ENCODE results near the gene STAG2.
"Not testable (repeated sequence)": the region's sequence is repeated elsewhere in the genome, so short reads cannot be mapped to it uniquely, and the experiment has no call there.

Gene STAG2

DNA sequence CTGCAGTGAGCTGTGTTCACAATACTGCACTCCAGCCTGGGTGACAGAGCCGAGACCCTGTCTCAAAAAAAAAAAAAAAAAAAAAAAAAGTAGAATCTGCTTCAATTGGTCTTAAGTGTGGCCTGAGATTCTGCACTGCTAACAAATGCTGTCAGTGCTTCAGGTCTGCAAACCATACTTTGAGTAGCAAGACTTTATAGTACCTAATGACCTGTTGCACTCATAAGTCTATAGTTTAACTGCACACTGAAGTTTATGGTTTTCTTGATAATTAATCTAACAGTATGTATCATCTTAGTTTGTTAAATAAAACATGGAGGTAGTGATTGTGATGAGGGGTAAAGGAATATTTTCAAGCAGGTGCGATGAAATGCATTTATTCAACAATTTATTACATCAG, 135.6 kb downstream of the STAG2 start:
- no CpG with 5 or more reads among the region's 2 CpGs for WGBS (ENCODE audit: insufficient coverage, insufficient read length)
- no peaks in the 10 kb centered on the region for H3K36me3 ChIP-seq (ENCODE audit: control insufficient read depth, insufficient read depth, low read length)
- H3K9me3 ChIP-seq (ENCODE audit: control insufficient read depth, insufficient read depth, low read length) = no peaks in the 10 kb centered on the region

DNA sequence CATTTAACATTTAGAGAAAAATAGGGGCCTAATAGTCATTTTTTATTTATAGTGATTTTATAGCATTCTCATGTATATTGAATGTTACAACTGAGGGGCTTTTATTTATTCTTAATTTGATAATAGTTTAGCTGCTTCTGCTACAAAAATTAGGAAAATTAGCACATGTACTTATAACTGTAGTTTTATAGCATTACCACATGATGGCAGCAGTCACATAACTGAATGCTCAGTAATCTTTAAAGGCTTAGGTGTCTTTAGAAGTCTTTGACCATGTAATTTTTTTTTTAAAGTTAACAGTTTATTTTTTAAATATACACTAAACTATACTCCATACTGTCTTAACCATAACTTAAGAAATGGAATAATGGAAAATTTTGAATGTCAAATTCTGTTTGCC, 136.6 kb downstream of the STAG2 start:
- Histone ChIP-seq H3K27ac (ENCODE audit: low read length) (no peak overlapping the region), H3K9me3 (ENCODE audit: control insufficient read depth, insufficient read depth, low read length) (no peaks in the 10 kb centered on the region), H3K4me1 (ENCODE audit: control insufficient read depth, insufficient read depth, low read length) (no peaks in the 10 kb centered on the region), H3K4me3 (ENCODE audit: low read length) (no peak overlapping the region), H3K27me3 (ENCODE audit: control insufficient read depth, insufficient read depth, low read length) (no peaks in the 10 kb centered on the region), H3K36me3 (ENCODE audit: control insufficient read depth, insufficient read depth, low read length) (no peaks in the 10 kb centered on the region)
- DNase-seq (ENCODE audit: low read depth, low spot score) = no peak

More for the DNA sequence above, 135.6 kb downstream of the STAG2 start:
- H3K27ac ChIP-seq (ENCODE audit: low read length) = no peak overlapping the region
- H3K27me3 ChIP-seq (ENCODE audit: control insufficient read depth, insufficient read depth, low read length) = no peaks in the 10 kb centered on the region
- DNase-seq (ENCODE audit: low read depth, low spot score) = no peak
- H3K4me1 ChIP-seq (ENCODE audit: control insufficient read depth, insufficient read depth, low read length) = no peaks in the 10 kb centered on the region
- H3K4me3 ChIP-seq (ENCODE audit: low read length) = no peak overlapping the region

DNA sequence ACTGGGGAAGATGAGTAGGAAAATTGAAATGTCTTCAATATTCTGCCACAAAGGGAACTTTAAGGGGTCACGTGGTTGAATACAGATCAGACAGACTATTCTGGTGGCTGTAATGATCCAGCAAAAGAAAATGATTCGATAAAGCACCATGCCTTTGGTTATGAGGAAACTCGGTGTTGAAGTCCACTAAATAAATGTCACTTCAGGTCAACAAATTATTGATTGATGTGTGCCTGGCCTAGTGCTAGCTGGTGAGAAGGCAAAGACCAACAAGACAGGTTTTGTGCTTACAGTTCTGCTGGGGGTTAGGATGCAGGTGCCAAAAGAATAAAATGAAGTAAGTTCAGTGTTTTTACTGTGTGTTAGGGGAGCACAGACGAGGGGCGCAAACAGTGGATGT, 142.5 kb downstream of the STAG2 start:
- H3K4me1 ChIP-seq (ENCODE audit: control insufficient read depth, insufficient read depth, low read length) = no peaks in the 10 kb centered on the region
- H3K36me3 ChIP-seq (ENCODE audit: control insufficient read depth, insufficient read depth, low read length) = no peaks in the 10 kb centered on the region
- WGBS (ENCODE audit: insufficient coverage, insufficient read length) = no CpG with 5 or more reads among the region's 5 CpGs
- H3K4me3 ChIP-seq (ENCODE audit: low read length) = no peak overlapping the region
- no peak for DNase-seq (ENCODE audit: low read depth, low spot score)
- no peak overlapping the region for H3K27ac ChIP-seq (ENCODE audit: low read length)
- no peaks in the 10 kb centered on the region for H3K9me3 ChIP-seq (ENCODE audit: control insufficient read depth, insufficient read depth, low read length)
- H3K27me3 ChIP-seq (ENCODE audit: control insufficient read depth, insufficient read depth, low read length) = no peaks in the 10 kb centered on the region

DNA sequence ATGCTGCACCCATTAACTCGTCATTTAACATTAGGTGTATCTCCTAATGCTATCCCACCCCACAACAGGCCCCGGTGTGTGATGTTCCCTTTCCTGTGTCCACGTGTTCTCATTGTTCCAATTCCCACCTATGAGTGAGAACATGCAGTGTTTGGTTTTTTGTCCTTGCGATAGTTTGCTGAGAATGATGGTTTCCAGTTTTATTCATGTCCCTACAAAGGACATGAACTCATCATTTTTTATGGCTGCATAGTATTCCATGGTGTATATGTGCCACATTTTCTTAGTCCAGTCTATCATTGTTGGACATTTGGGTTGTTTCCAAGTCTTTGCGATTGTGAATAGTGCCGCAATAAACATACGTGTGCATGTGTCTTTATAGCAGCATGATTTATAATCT, 143.0 kb downstream of the STAG2 start:
- not testable (repeated sequence) for H3K9me3 ChIP-seq (ENCODE audit: control insufficient read depth, insufficient read depth, low read length); H3K36me3 ChIP-seq (ENCODE audit: control insufficient read depth, insufficient read depth, low read length); H3K4me3 ChIP-seq (ENCODE audit: low read length); H3K4me1 ChIP-seq (ENCODE audit: control insufficient read depth, insufficient read depth, low read length); H3K27ac ChIP-seq (ENCODE audit: low read length); DNase-seq (ENCODE audit: low read depth, low spot score); H3K27me3 ChIP-seq (ENCODE audit: control insufficient read depth, insufficient read depth, low read length)
- WGBS (ENCODE audit: insufficient coverage, insufficient read length) = no CpG with 5 or more reads among the region's 7 CpGs

DNA sequence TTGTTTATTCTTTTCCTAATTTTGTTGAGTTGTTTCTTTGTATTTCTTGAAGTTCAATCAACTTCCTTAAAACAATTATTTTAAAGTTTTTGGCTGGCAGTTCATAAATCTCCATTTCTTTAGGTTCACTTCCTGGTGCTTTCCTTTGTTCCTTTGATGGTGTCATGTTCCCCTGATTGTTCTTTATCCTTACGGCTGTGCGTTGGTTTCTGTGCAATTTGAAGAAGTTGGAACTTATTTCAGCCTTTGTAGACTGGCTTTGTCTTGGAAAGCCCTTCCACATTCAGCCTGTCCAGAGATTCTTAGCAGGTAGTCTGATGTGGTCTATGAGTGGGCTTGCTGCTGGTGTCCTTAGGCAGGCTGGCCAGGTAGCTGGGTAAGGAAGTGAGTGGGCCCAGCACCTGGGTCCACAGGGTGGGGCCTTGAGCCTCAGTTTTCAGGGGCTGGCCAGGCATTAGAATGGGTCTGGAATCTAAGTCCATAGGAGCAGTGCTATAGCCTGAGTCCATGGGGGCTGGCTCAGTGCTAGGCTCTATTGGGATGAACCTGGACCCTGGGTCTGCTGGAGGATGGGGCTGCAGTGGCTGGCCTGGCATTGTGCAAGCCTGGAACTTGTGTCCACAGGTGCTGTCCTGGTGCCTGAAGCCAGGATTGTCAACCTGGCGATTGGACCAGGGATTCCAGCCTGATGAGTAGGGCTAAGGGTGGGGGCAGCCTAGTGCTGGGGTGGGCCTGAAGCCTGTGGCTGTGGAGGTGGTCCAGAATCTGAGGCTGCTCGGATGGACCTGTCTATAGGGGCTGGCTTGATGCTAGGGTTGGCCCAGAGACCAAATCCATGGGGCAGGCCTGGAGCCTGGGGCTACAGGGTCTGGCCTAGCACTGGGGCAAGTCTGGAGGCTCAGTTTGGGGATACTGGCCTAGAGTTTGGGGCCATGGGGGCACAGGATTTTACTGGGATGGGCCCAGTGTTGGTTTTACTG, 152.4 kb downstream of the STAG2 start:
- WGBS (ENCODE audit: insufficient coverage, insufficient read length) = no CpG with 5 or more reads among the region's 4 CpGs
- Histone ChIP-seq H3K27me3 (ENCODE audit: control insufficient read depth, insufficient read depth, low read length) (no peaks in the 10 kb centered on the region), H3K27ac (ENCODE audit: low read length) (no peak overlapping the region), H3K4me1 (ENCODE audit: control insufficient read depth, insufficient read depth, low read length) (no peaks in the 10 kb centered on the region), H3K9me3 (ENCODE audit: control insufficient read depth, insufficient read depth, low read length) (no peaks in the 10 kb centered on the region), H3K4me3 (ENCODE audit: low read length) (no peak overlapping the region), H3K36me3 (ENCODE audit: control insufficient read depth, insufficient read depth, low read length) (no peaks in the 10 kb centered on the region)
- no peak for DNase-seq (ENCODE audit: low read depth, low spot score)

DNA sequence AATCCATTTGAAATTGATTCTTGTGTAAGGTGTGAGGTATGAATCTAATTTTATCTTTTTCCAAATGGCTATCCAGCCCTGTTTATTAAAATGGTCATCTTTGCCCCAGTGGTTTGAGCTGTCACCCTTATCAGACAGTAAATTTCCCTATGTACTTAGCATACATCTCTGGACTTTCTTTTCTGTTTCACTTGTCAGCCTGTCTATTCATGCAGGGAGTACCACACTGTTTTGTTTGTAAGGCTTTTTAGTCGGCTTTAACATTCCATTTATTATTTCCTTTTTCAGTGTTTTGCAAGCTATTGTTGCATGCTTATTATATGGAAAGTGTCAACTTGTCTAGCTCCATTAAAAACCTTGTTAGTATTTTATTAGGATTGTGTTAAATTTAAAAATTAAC, 155.8 kb downstream of the STAG2 start:
- Histone ChIP-seq H3K36me3 (ENCODE audit: control insufficient read depth, insufficient read depth, low read length) (no peaks in the 10 kb centered on the region), H3K27ac (ENCODE audit: low read length) (no peak overlapping the region), H3K4me1 (ENCODE audit: control insufficient read depth, insufficient read depth, low read length) (no peaks in the 10 kb centered on the region), H3K9me3 (ENCODE audit: control insufficient read depth, insufficient read depth, low read length) (no peaks in the 10 kb centered on the region), H3K4me3 (ENCODE audit: low read length) (no peak overlapping the region), H3K27me3 (ENCODE audit: control insufficient read depth, insufficient read depth, low read length) (no peaks in the 10 kb centered on the region)
- WGBS (ENCODE audit: insufficient coverage, insufficient read length) = no CpG with 5 or more reads among the region's 1 CpG
- DNase-seq (ENCODE audit: low read depth, low spot score) = no peak

DNA sequence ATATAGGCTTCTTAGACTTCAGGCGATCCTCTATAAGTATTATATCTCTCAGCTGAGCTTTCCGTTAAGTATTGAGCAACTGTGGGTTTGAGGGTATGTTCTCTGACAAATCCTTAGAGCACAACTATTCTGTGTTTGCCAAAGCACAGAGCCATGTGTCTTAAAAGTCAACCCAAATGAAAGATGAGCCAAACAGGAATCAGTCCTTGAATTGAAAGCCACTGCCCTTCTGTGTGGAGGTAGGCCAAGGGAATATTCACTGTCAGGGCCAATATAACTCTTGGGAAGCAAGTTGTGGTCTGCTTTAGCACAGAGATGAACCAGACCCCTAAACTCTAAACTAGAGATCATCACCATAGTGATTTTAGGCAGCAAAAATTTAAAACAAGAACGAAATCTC, 164.0 kb downstream of the STAG2 start:
- no peaks in the 10 kb centered on the region for H3K4me1 ChIP-seq (ENCODE audit: control insufficient read depth, insufficient read depth, low read length)
- H3K9me3 ChIP-seq (ENCODE audit: control insufficient read depth, insufficient read depth, low read length) = no peaks in the 10 kb centered on the region
- no peak for DNase-seq (ENCODE audit: low read depth, low spot score)
- no peaks in the 10 kb centered on the region for H3K36me3 ChIP-seq (ENCODE audit: control insufficient read depth, insufficient read depth, low read length)
- WGBS (ENCODE audit: insufficient coverage, insufficient read length) = no CpG with 5 or more reads among the region's 3 CpGs
- no peak overlapping the region for H3K27ac ChIP-seq (ENCODE audit: low read length)
- H3K27me3 ChIP-seq (ENCODE audit: control insufficient read depth, insufficient read depth, low read length) = no peaks in the 10 kb centered on the region
- H3K4me3 ChIP-seq (ENCODE audit: low read length) = no peak overlapping the region

DNA sequence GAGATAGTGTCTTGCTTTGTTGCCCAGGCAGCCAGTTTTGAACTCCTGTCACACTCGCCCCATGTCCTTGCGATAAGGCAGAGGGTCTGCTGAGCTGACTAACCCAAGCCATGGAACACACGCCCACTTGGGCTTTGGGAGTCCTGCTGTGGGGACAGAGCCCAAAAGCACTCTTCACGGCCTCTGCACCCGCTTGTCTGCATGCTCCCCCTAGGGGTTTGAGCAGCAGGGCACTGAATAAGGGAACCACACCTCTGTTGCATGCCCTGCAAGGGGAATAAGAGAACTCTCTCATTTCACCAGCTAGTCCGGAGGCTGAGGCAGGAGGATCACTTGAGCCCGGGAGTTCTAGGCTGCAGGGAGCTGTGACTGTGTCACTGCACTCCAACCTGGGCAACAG, 166.0 kb downstream of the STAG2 start:
- no peak overlapping the region for H3K27ac ChIP-seq (ENCODE audit: low read length)
- no peaks in the 10 kb centered on the region for H3K4me1 ChIP-seq (ENCODE audit: control insufficient read depth, insufficient read depth, low read length)
- H3K27me3 ChIP-seq (ENCODE audit: control insufficient read depth, insufficient read depth, low read length) = no peaks in the 10 kb centered on the region
- H3K36me3 ChIP-seq (ENCODE audit: control insufficient read depth, insufficient read depth, low read length) = no peaks in the 10 kb centered on the region
- H3K9me3 ChIP-seq (ENCODE audit: control insufficient read depth, insufficient read depth, low read length) = no peaks in the 10 kb centered on the region
- no peak overlapping the region for H3K4me3 ChIP-seq (ENCODE audit: low read length)
- no peak for DNase-seq (ENCODE audit: low read depth, low spot score)
- WGBS (ENCODE audit: insufficient coverage, insufficient read length) = no CpG with 5 or more reads among the region's 7 CpGs

DNA sequence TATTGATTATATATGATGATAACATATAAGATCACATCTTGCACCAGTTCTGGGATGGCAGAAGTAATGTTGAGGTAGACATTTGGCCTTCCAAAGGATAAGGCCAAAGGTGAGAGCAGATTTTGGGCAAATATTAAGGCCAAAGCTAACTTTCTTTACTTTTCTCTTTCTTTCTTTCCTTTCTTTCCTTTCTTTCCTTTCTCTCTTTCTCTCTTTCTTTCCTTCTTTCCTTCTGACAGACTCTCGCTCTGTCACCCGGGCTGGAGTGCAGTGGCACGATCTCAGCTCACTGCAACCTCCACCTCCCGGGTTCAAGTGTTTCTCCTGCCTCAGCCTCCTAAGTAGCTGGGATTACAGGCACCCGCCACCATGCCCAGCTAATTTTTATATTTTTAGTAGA, 170.9 kb downstream of the STAG2 start:
- not testable (repeated sequence) for H3K27me3 ChIP-seq (ENCODE audit: control insufficient read depth, insufficient read depth, low read length); H3K4me1 ChIP-seq (ENCODE audit: control insufficient read depth, insufficient read depth, low read length); H3K4me3 ChIP-seq (ENCODE audit: low read length); H3K9me3 ChIP-seq (ENCODE audit: control insufficient read depth, insufficient read depth, low read length); H3K36me3 ChIP-seq (ENCODE audit: control insufficient read depth, insufficient read depth, low read length); DNase-seq (ENCODE audit: low read depth, low spot score); H3K27ac ChIP-seq (ENCODE audit: low read length)
- WGBS (ENCODE audit: insufficient coverage, insufficient read length) = no CpG with 5 or more reads among the region's 5 CpGs

DNA sequence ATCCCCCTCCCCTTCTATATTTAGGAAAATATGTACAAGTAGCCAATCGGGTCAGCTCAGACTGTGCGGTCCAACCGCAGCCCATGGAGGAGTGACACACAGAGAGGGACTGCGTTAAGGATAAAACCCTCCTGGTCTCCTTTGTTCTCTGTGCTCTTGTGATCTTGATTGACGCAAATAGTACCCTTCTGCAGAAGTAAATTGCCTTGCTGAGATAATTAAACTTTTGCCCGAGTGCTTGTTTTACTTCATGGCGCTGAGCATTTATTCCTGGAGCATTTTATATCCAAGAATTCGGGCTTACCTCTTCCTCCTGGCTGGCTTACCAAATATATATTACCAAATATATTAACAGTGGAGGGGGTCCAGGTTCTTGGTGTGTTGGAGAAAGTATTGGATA, 184.2 kb downstream of the STAG2 start:
- Histone ChIP-seq H3K9me3 (ENCODE audit: control insufficient read depth, insufficient read depth, low read length) (no peaks in the 10 kb centered on the region), H3K4me1 (ENCODE audit: control insufficient read depth, insufficient read depth, low read length) (no peaks in the 10 kb centered on the region), H3K4me3 (ENCODE audit: low read length) (no peak overlapping the region), H3K27ac (ENCODE audit: low read length) (no peak overlapping the region), H3K27me3 (ENCODE audit: control insufficient read depth, insufficient read depth, low read length) (no peaks in the 10 kb centered on the region), H3K36me3 (ENCODE audit: control insufficient read depth, insufficient read depth, low read length) (no peaks in the 10 kb centered on the region)
- no CpG with 5 or more reads among the region's 8 CpGs for WGBS (ENCODE audit: insufficient coverage, insufficient read length)
- DNase-seq (ENCODE audit: low read depth, low spot score) = no peak

DNA sequence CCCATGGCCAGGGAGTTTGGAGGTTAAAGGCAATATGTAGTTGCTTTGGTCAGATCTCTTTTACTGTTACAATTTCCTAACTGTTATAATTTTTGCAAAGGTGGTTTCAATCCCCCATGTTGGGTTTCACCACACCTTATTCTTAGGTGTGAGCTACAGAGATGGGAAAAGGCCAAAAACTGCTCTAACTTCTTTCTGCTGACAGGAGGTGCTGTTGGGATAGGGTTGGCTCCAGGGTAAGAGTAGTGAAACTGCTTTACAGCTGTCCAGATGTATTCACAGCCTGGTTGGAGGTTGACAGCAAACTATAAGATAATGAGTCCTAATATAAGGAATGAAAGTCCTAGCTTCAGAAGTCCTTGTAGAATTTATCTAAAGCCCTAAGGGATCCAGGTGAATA, 189.7 kb downstream of the STAG2 start:
- H3K36me3 ChIP-seq (ENCODE audit: control insufficient read depth, insufficient read depth, low read length) = no peaks in the 10 kb centered on the region
- H3K4me3 ChIP-seq (ENCODE audit: low read length) = no peak overlapping the region
- no peak for DNase-seq (ENCODE audit: low read depth, low spot score)
- H3K27ac ChIP-seq (ENCODE audit: low read length) = no peak overlapping the region
- no peaks in the 10 kb centered on the region for H3K9me3 ChIP-seq (ENCODE audit: control insufficient read depth, insufficient read depth, low read length)
- H3K4me1 ChIP-seq (ENCODE audit: control insufficient read depth, insufficient read depth, low read length) = no peaks in the 10 kb centered on the region
- no peaks in the 10 kb centered on the region for H3K27me3 ChIP-seq (ENCODE audit: control insufficient read depth, insufficient read depth, low read length)
